ENCODE measurements around the gene FBL. TPM values are rescaled to one million over a fixed set of nuclear protein-coding genes. Genes with fewer than 3 reads are reported as not detected.
A peak's percentile ranks its signal among the peaks of the same experiment; 100 is the strongest.

FBL gene
- total and polyA plus RNA-seq, 2 experiments from 2014 or later = 59.3 to 63.9 TPM

GRCh38 chr19:39833160-39833463, 13.1 kb downstream of the FBL start:
- peaks cover 37% of the 10 kb centered on the region for H3K79me2 ChIP-seq (ENCODE audit: insufficient read depth)
- H3K4me2 ChIP-seq (ENCODE audit: unreplicated experiment) = peak overlapping the region; percentile 64
- TF ChIP-seq EZH2 (IDR thresholded peaks at IDR 0.05; ENCODE audit: insufficient read depth, poor library complexity, severe bottlenecking) (no peak), EZH2phosphoT487 (IDR thresholded peaks at IDR 0.05; ENCODE audit: insufficient read depth, low read depth) (no peak)
- H3K9me2 ChIP-seq (ENCODE audit: insufficient read depth) = no peaks in the 10 kb centered on the region
- H3F3A ChIP-seq (ENCODE audit: insufficient read depth) = 0 out of 2 replicates have a peak, but pooled peaks cover 8% of the 10 kb centered on the region
- no peaks in the 10 kb centered on the region for H4K20me1 ChIP-seq (ENCODE audit: insufficient read depth)
- peaks cover 11% of the 10 kb centered on the region; the same call in 1 of the 2 replicates for H3K4me1 ChIP-seq (ENCODE audit: insufficient read depth)
- in situ Hi-C loops (cut with MboI) = no loop called here
- no peaks in the 10 kb centered on the region for H3K9me3 ChIP-seq (ENCODE audit: low read depth)
- H3K27ac ChIP-seq = peak overlapping the region; percentile 90
- H3K27me3 ChIP-seq (replicated peaks; ENCODE audit: insufficient read depth) = no peaks in the 10 kb centered on the region
- H3K36me3 ChIP-seq (ENCODE audit: low read depth) = peaks cover 30% of the 10 kb centered on the region
- 0 out of 2 replicates have a peak overlapping the region, but pooled peaks have one; percentile 0 for H2AFZ ChIP-seq
- WGBS, 2 experiments (ENCODE audit: low coverage in 1 of 2, low lambda C conversion rate in 2 of 2, missing lambda C conversion rate in 2 of 2) = 0 to 3% methylated on average over 10 to 21 of the region's 24 CpGs
- H3K9ac ChIP-seq = peak overlapping the region; percentile 95
- DNase-seq = no peak
- H3K4me3 ChIP-seq = peak overlapping the region; percentile 88

GRCh38 chr19:39832341-39833083, 13.7 kb downstream of the FBL start:
- 42 to 54% methylated on average over 5 of the region's 5 CpGs for WGBS, 2 experiments (ENCODE audit: low coverage in 1 of 2, low lambda C conversion rate in 2 of 2, missing lambda C conversion rate in 2 of 2)
- H3F3A ChIP-seq (ENCODE audit: insufficient read depth) = 0 out of 2 replicates have a peak, but pooled peaks cover 8% of the 10 kb centered on the region
- H3K4me1 ChIP-seq (ENCODE audit: insufficient read depth) = peaks cover 11% of the 10 kb centered on the region; the same call in 1 of the 2 replicates
- peak; percentile 33 for DNase-seq
- peaks cover 25% of the 10 kb centered on the region for H3K36me3 ChIP-seq (ENCODE audit: low read depth)
- H3K9ac ChIP-seq = peak overlapping the region; percentile 95
- 0 out of 2 replicates have a peak overlapping the region, but pooled peaks have one; percentile 0 for H2AFZ ChIP-seq
- H3K9me2 ChIP-seq (ENCODE audit: insufficient read depth) = no peaks in the 10 kb centered on the region
- H3K4me2 ChIP-seq (ENCODE audit: unreplicated experiment) = peak overlapping the region; percentile 64
- no peaks in the 10 kb centered on the region for H4K20me1 ChIP-seq (ENCODE audit: insufficient read depth)
- peak overlapping the region; percentile 88 for H3K4me3 ChIP-seq
- no peaks in the 10 kb centered on the region for H3K27me3 ChIP-seq (replicated peaks; ENCODE audit: insufficient read depth)
- peak overlapping the region; percentile 90; the same call in 1 of the 2 replicates for H3K27ac ChIP-seq
- in situ Hi-C loops (cut with MboI) = no loop called here
- no peaks in the 10 kb centered on the region for H3K9me3 ChIP-seq (ENCODE audit: low read depth)
- no peak for TF ChIP-seq EZH2 (IDR thresholded peaks at IDR 0.05; ENCODE audit: insufficient read depth, poor library complexity, severe bottlenecking)
- no peak for TF ChIP-seq EZH2phosphoT487 (IDR thresholded peaks at IDR 0.05; ENCODE audit: insufficient read depth, low read depth)
- peaks cover 31% of the 10 kb centered on the region for H3K79me2 ChIP-seq (ENCODE audit: insufficient read depth)

GRCh38 chr19:39831679-39832078, 14.5 kb downstream of the FBL start:
- Histone ChIP-seq H3K4me1 (ENCODE audit: insufficient read depth) (peaks cover 11% of the 10 kb centered on the region; the same call in 1 of the 2 replicates), H2AFZ (no peak overlapping the region), H4K20me1 (ENCODE audit: insufficient read depth) (no peaks in the 10 kb centered on the region), H3K4me3 (no peak overlapping the region), H3F3A (ENCODE audit: insufficient read depth) (0 out of 2 replicates have a peak, but pooled peaks cover 8% of the 10 kb centered on the region), H3K9me3 (ENCODE audit: low read depth) (no peaks in the 10 kb centered on the region), H3K27me3 (replicated peaks; ENCODE audit: insufficient read depth) (no peaks in the 10 kb centered on the region), H3K9me2 (ENCODE audit: insufficient read depth) (no peaks in the 10 kb centered on the region), H3K36me3 (ENCODE audit: low read depth) (peaks cover 25% of the 10 kb centered on the region), H3K9ac (no peak overlapping the region), H3K79me2 (ENCODE audit: insufficient read depth) (peaks cover 29% of the 10 kb centered on the region), H3K27ac (no peak overlapping the region), H3K4me2 (ENCODE audit: unreplicated experiment) (no peak overlapping the region)
- no peak for TF ChIP-seq EZH2phosphoT487 (IDR thresholded peaks at IDR 0.05; ENCODE audit: insufficient read depth, low read depth)
- TF ChIP-seq EZH2 (IDR thresholded peaks at IDR 0.05; ENCODE audit: insufficient read depth, poor library complexity, severe bottlenecking) = no peak
- in situ Hi-C loops (cut with MboI) = no loop called here
- DNase-seq = no peak
- 87 to 90% methylated on average over 16 of the region's 16 CpGs for WGBS, 2 experiments (ENCODE audit: low coverage in 1 of 2, low lambda C conversion rate in 2 of 2, missing lambda C conversion rate in 2 of 2)

GRCh38 chr19:39830847-39831246, 15.3 kb downstream of the FBL start:
- Histone ChIP-seq H3K27ac (no peak overlapping the region), H3K4me2 (ENCODE audit: unreplicated experiment) (no peak overlapping the region), H3F3A (ENCODE audit: insufficient read depth) (0 out of 2 replicates have a peak, but pooled peaks cover 8% of the 10 kb centered on the region), H3K27me3 (replicated peaks; ENCODE audit: insufficient read depth) (no peaks in the 10 kb centered on the region), H2AFZ (no peak overlapping the region), H3K9me2 (ENCODE audit: insufficient read depth) (no peaks in the 10 kb centered on the region), H3K4me3 (no peak overlapping the region), H3K36me3 (ENCODE audit: low read depth) (peaks cover 19% of the 10 kb centered on the region), H3K9me3 (ENCODE audit: low read depth) (no peaks in the 10 kb centered on the region), H3K9ac (no peak overlapping the region), H3K79me2 (ENCODE audit: insufficient read depth) (peaks cover 29% of the 10 kb centered on the region), H3K4me1 (ENCODE audit: insufficient read depth) (peaks cover 11% of the 10 kb centered on the region; the same call in 1 of the 2 replicates), H4K20me1 (ENCODE audit: insufficient read depth) (no peaks in the 10 kb centered on the region)
- TF ChIP-seq EZH2 (IDR thresholded peaks at IDR 0.05; ENCODE audit: insufficient read depth, poor library complexity, severe bottlenecking) = no peak
- no peak for TF ChIP-seq EZH2phosphoT487 (IDR thresholded peaks at IDR 0.05; ENCODE audit: insufficient read depth, low read depth)
- in situ Hi-C loops (cut with MboI) = no loop called here
- DNase-seq = no peak

All from GM23248 (cell line).